SK-N-MC (cell line): ENCODE data around the gene HYCC1.

Experiments used
- EZH2 ChIP-seq: fragments of 200-600 bp; sonication (generic); IDR thresholded peaks from one replicate; pipeline ENCODE4 v1.6.1; 2017; ENCODE audit warnings: antibody characterized with exemption
- FOXP2 ChIP-seq: optimal IDR thresholded peaks from 2 replicates; pipeline ENCODE3; 2011; ENCODE audit warnings: mild to moderate bottlenecking, moderate library complexity; ENCODE audit not compliant: insufficient read depth; ENCODE audit errors: extremely low read length, control extremely low read depth
- POLR2AphosphoS5 ChIP-seq: IDR thresholded peaks from 2 replicates; pipeline ENCODE4 v1.6.1; 2012; ENCODE audit warnings: mild to moderate bottlenecking, low read depth, low read length, borderline replicate concordance

DNA sequence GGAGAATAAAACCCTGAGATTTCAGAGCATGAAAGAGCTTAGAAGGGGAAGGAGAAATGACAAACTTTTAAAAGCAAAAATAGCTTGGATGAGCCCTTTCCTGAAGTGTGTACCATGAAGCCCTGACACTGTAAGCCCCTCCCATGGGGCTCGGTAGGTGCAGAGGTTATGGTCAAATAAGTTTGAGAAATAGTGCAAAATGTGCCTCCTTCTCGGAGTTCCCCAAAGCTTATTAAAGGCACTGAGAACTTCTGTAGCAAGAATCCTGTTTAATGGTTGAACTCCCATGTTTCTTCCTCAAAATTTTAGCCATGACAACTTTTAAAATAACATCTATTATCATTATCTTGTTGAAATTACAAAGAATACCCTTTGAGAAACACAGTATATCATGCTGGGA lies 10.5 kb upstream of the HYCC1 start:
- no peak for TF ChIP-seq EZH2
- no peak for TF ChIP-seq POLR2AphosphoS5
- no peak for TF ChIP-seq FOXP2
